CD4-positive, alpha-beta T cell treated with Interleukin-15 for 4 hours (primary cell): ENCODE measurements around the gene LCOR.
"Not testable (repeated sequence)": the region's sequence is repeated elsewhere in the genome, so short reads cannot be mapped to it uniquely, and the experiment has no call there.

Experiments
- DNase-seq: peaks from one replicate; pipeline ENCODE4 v3.0.0-alpha.2; 2020; ENCODE audit warnings: low spot score

LCOR gene

DNA sequence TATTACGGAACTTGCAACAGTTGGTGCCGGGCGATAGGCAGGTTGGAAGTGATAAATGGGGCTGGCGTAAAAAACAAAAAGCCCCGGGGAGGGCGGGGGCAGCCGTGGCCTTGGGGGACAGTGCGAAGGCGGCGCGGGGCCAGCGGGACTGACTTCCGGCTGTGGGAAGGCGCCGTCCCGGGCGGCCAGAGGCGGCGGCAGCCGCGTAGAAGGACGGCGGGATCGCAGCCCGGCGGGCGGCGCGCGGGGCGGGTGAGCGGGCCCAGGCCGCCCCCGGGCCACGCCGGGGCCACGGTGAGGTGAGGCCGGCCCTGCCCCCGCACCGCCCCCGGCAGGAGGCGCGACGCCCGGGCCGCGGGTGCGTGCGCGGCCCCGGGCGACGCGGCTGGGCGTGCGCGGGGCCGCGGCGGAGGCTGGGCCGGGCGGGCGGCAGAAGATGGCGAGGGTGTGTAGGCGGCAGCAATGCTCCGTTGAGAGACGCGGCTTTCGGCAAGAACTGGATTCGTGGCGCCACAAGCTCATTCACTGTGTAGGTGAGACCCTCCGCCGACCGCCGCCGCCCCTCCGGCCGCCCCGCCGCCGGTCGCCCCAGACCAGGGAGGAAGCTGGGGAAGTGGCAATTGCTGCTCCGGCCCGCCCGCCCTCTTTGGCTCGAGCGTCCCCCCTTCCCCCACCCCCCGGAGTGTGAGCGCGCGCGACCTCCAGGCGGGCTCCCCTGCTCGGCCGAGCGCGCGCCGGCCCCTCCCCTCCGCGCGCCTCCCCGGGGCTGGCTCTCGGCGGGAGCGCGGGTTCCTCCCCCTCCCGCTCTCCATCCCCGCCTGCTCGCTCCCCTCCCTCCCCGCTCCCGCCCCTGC, at the start of gene LCOR:
TSS of gene LCOR (plus strand) at position 432 of the 854 bp plus-strand sequence. CDS start 116,760 bp downstream, outside the sequence.
- peak; percentile 81 for DNase-seq

DNA sequence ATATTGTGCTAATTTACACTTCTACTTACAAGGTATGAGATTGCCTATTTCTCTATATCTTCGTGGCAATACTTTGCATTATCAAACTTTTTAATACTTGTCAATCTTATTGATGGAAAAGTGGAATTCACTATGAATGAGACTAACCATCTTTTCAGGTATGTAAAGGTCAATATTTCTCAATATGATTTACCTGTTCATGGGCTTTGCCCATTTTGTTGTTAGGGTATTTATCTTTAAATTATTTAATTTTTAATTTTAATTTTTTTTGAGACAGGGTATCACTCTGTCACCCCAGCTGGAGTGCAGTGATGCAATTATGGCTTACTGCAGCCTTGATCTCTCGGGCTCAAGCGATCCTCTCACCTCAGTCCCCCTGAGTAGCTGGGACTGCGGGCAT, 47.8 kb upstream of the LCOR start:
- no peak for DNase-seq

DNA sequence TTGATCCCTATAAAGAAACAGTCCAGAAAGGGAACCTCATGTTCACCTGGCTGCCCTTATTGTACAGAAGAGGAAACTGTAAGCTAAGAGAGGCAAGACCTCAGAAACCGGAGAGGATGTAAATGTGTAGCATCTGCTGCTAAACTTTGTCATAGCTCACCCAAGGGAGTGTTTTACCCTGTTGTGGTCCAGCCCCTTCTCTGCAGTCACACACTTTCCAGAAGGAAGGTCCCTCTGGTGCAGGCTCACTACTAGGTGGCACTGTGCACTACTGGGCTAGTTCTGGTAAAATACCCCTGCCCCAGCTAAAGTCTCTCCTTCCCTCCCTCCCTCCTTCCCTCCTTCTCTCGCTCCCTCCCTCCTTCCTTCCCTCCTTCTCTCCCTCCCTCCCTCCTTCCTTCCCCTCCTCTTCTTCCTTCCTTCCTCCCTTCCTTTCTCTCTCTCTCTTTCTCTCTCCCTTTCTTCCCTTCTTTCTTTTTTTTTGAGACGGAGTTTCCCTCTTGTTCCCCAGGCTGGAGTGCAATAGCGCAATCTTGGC, 42.5 kb upstream of the LCOR start:
- no peak for DNase-seq

- DNase-seq, result no peak
These were observed 40.2 kb upstream of the LCOR start for GRCh38 chr10:96791902-96792301.

GRCh38 chr10:96794836-96795733, 37.0 kb upstream of the LCOR start:
- no peak for DNase-seq

GRCh38 chr10:96797485-96797884, 34.6 kb upstream of the LCOR start:
- no peak for DNase-seq

DNA sequence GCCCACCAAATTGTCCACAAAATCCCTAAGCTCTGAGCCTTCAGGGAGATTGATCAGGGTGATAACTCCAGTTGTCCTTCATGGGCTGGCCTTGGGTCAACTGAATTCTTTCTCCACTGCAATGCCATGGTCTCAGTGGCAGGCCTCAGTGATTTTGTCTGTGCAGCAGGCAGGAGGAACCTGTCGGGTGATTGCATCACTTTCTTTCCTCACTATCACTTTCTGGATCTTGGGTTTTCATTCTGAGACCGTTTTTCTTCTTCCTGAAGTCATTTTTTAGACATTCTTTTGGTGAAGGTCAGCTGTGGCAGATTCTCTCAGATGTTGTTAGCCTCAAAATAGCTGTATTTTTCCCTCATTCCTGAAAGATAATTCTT, 28.8 kb upstream of the LCOR start:
- no peak for DNase-seq

DNA sequence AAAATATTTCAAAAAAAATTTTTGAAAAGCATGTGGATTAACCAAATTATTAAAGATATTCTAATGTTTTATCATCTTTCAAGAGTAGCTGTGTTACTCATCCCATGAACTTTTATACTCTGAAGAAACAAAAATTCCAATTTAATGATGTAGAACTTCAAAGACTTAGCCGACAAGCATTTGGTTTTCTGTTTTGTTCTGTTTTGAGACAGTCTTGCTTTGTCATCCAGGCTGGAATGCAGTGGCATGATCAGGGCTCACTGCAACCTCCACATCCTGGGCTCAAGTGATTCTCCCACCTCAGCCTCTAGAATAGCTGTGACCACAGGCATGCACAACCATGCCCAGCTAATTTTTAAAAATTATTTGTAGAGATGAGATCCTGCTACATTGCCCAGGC, 17.8 kb upstream of the LCOR start:
- no peak for DNase-seq

DNA sequence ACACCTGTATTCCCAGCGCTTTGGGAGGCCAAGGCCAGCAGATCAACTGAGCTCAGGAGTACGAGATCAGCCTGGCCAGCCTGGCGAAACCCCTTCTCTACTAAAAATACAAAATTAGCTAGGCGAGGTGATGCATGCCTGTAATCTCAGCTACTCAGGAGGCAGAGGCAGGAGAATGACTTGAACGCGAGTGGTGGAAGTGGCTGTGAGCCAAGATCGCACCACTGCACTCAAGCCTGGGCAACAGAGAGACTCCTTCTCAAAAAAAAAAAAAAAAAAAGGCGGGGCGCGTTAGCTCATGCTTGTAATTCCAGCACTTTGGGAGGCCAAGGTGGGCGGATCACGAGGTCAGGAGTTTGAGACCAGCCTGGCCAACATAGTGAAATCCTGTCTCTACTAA, 13.1 kb upstream of the LCOR start:
- not testable (repeated sequence) for DNase-seq

DNA sequence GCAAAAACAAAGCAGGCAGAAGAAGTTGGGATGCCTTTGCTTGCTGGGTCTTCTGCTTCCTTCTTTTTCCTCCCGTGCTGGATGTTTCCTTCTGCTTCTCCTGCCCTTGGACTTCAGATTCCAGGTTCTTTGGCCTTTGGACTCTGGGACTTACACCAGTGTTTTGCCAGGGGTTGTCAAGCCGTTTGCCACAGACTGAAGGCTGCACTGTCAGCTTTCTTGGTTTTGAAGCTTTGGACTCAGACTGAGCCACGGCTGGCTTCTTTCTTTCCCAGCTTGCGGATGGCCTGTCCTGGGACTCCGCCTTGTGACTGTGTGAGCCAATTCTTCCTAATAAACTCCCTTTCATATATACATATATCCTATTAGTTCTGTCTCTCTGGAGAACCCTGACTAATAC, 11.3 kb upstream of the LCOR start:
- DNase-seq, result no peak

GRCh38 chr10:96826438-96826837, 5.7 kb upstream of the LCOR start:
- no peak for DNase-seq

DNA sequence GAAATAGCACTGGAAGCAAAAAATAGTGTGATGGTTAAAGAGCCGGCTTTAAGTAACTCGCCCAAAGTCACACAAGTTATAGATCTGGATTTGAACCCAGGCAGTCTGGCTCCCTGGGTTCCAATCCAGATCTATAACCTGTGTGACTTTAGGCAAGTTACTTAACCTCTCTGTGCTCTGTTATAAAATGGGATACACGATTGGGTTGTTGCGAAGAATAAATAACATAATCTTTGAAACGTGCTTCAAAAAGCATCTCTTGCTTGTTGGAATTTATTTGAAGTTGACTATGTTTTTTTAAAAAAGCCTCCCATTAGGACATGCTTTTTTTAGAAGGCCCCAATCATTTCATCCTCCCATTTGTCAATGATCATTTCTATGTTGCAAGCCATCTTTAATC, 3.5 kb upstream of the LCOR start:
- DNase-seq, result no peak

DNA sequence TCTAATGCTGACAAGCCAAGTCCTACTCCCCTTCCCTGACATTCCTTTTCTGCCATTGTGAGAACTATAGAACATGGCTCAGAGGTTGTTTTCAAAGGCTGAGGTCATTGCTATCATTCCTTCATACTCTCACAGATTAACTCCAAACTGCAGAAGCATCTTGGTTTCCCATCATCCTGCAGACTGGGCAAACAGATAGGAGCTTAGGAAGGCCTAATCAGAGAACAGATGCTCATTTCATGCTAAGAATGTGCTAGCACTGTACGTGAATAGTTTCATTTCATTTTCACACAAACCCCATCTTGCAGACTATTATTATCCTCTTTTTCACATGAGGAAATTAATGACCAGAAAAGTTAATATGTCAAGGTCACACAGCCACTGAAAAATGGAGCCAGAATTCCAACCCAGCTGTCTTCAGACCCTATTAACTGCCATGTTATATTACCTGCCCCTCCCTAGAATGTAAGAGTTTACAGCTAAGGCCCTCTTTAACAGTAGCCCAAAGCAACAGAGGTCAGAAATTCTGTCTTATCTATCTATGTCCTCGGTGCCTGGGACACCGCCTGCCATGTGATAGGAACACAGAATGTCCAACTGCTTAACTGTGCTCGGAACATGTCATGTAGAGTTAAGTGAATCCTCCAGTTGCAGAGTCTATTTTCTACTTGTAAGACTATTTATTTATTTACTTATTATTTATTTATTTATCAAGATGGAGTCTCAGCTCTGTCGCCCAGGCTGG, 2.9 kb upstream of the LCOR start:
- no peak for DNase-seq

- DNase-seq, result peak; percentile 88
These were observed 1.4 kb upstream of the LCOR start for GRCh38 chr10:96830511-96831199.

DNA sequence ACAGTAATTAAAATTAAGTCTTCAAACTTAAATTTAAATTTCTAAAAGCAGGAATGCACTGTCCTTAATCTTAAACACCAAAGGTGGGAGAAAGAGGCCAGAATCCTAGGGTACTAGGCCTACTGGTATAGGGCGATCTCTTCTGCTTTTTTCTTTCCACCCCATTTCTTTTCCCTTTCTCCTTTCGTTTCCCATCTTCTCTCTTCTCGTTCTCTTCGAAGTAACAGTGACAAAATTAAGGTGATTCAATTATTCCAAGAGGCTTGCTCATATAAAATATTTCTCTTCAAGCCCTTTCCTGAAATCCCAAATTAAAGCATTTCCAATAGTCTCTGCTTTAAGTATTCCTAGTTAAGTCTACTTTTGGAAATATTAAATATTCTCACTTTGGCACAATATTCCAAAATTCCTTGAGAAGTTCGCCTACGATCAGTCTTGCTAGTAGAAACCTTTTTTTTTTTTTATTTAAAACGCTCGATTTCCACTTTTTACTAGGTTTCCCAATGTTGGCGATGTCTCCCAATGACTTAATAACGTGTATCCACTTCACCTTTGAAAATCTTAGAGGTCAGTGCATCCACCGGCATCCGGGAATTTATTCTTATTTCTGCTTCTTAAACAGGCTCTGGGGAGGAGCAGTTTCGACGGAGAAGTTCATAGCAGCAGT, 765 bp upstream of the LCOR start:
- DNase-seq, result no peak

DNA sequence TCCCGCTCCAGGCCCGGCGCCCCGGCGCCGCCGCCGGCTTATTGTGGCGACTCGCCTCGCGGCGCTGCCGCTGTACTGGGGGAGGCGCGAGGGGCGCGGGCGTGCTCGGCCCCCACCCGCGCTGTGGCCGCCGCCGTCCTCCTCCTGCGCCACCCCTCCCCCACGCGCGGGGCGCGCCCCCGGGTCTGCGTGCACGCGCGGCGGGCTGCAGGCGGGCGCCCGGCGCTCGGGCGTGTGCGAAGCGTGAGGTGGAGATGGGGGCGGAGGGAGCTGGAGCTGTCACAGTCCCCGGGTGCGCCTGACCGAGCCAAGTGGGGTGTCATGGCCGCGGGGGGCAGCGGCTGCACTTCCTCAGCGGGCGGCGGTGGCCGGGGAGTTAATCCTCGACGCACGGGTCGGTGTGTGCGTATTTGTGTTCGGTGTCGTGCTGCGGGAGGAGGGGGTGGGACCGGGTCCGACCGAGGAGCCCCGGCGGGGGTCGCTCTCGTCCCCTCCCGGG, 672 bp downstream of the LCOR start:
- DNase-seq, result peak; percentile 86

GRCh38 chr10:96833220-96834001, 1.3 kb downstream of the LCOR start:
- DNase-seq, result no peak

DNA sequence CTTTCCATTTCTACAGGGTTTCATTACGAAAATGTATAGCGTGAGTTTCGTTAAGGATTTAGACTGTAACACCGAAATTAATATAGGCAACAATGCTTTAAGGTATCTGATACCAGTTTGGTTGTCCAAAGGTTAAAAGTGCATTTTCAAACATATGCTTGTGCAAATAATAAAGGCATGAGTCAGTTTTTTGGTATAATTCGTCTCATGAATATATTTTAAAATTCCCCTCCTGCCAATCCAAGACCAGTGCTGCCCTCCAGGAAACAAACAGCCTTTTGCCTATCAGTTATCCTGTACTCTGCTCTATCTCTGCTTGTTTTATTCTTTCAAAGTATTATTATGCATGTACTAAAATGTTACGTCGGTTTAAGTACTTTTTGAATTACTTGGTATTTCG, 2.0 kb downstream of the LCOR start:
- no peak for DNase-seq

- no peak for DNase-seq
These were observed 3.8 kb downstream of the LCOR start for GRCh38 chr10:96835899-96836298.

- no peak for DNase-seq
These were observed 6.4 kb downstream of the LCOR start for GRCh38 chr10:96838529-96838928.
